Measurements from ENCODE around the gene CERT1.

DNA sequence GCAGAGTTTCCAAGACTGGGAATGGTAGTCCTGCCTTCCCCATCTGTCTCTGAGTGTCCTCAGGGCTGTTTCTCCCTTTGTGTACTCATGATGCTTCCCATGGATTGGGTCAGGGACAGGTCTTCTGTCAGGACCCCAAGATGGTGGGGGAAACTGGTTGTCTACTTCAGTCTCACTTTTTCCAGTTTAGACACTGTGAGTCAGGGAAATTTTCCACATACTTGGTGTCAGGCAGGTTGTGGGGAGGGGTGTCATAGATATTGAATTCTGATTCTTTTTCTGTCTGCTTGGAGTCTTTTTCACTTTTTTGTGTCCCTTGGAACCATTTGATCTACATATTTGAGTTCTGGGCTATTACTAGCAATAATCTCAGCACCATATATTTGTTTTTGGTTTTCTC lies 10.6 kb upstream of the CERT1 start:
- TF ChIP-seq, protein P1, sequence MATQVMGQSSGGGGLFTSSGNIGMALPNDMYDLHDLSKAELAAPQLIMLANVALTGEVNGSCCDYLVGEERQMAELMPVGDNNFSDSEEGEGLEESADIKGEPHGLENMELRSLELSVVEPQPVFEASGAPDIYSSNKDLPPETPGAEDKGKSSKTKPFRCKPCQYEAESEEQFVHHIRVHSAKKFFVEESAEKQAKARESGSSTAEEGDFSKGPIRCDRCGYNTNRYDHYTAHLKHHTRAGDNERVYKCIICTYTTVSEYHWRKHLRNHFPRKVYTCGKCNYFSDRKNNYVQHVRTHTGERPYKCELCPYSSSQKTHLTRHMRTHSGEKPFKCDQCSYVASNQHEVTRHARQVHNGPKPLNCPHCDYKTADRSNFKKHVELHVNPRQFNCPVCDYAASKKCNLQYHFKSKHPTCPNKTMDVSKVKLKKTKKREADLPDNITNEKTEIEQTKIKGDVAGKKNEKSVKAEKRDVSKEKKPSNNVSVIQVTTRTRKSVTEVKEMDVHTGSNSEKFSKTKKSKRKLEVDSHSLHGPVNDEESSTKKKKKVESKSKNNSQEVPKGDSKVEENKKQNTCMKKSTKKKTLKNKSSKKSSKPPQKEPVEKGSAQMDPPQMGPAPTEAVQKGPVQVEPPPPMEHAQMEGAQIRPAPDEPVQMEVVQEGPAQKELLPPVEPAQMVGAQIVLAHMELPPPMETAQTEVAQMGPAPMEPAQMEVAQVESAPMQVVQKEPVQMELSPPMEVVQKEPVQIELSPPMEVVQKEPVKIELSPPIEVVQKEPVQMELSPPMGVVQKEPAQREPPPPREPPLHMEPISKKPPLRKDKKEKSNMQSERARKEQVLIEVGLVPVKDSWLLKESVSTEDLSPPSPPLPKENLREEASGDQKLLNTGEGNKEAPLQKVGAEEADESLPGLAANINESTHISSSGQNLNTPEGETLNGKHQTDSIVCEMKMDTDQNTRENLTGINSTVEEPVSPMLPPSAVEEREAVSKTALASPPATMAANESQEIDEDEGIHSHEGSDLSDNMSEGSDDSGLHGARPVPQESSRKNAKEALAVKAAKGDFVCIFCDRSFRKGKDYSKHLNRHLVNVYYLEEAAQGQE (IDR thresholded peaks at IDR 0.05; ENCODE audit: insufficient read depth in 1 of 2, low read depth in 2 of 2, low read length in 2 of 2), result no peak
- no peak for TF ChIP-seq POLR2AphosphoS5 (IDR thresholded peaks at IDR 0.05; ENCODE audit: low read depth, low read length)
- no peak for TF ChIP-seq TAF1 (IDR thresholded peaks at IDR 0.05; ENCODE audit: borderline replicate concordance, insufficient read depth, low read length)
- TF ChIP-seq SIN3A (IDR thresholded peaks at IDR 0.05; ENCODE audit: borderline replicate concordance, insufficient read depth, low read length), result no peak
- TF ChIP-seq FOXP2 (optimal IDR thresholded peaks at IDR 0.05; ENCODE audit: borderline replicate concordance, extremely low read depth, extremely low read length, insufficient read depth), result no peak

Measured in PFSK-1 (cell line).